MM.1S (cell line): ENCODE results near the gene CPT1A.
A peak's percentile ranks its signal among the peaks of the same experiment; 100 is the strongest.

Experiments
- DNase-seq: peaks from one replicate; pipeline ENCODE4 v3.0.0-alpha.2; 2015
- H2AFZ ChIP-seq: fragments of 300-600 bp; sonication (generic); 2 replicates; pipeline ENCODE4 v1.6.0; 2016; ENCODE audit warnings: antibody characterized with exemption, low read length
- H3F3A ChIP-seq: fragments of 300-600 bp; sonication (generic); 2 replicates; pipeline ENCODE4 v1.6.1; 2016; ENCODE audit warnings: mild to moderate bottlenecking, antibody characterized with exemption, low read length, moderate library complexity, mixed read lengths; ENCODE audit not compliant: insufficient read depth
- H3K27ac ChIP-seq: fragments of 300-600 bp; sonication (generic); 2 replicates; pipeline ENCODE4 v1.5.1; 2016; ENCODE audit warnings: mild to moderate bottlenecking, low read length
- H3K27me3 ChIP-seq: fragments of 300-600 bp; sonication (generic); replicated peaks from 2 replicates; pipeline ENCODE4 v1.6.0; 2016; ENCODE audit warnings: low read length; ENCODE audit not compliant: insufficient read depth
- H3K36me3 ChIP-seq: fragments of 300-600 bp; sonication (generic); replicated peaks from 2 replicates; pipeline ENCODE4 v1.6.1; 2016; ENCODE audit warnings: mild to moderate bottlenecking, low read length, mixed read lengths; ENCODE audit not compliant: insufficient read depth
- H3K4me1 ChIP-seq: fragments of 300-600 bp; sonication (generic); 2 replicates; pipeline ENCODE4 v1.6.1; 2016; ENCODE audit warnings: low read length, mixed read lengths
- H3K4me2 ChIP-seq: fragments of 300-600 bp; sonication (generic); 2 replicates; pipeline ENCODE4 v1.6.0; 2016; ENCODE audit warnings: low read depth, low read length
- H3K4me3 ChIP-seq: fragments of 300-600 bp; sonication (generic); 2 replicates; pipeline ENCODE4 v1.5.1; 2016; ENCODE audit warnings: low read length, mixed read lengths
- H3K79me2 ChIP-seq: fragments of 300-600 bp; sonication (generic); 2 replicates; pipeline ENCODE4 v1.6.1; 2016; ENCODE audit warnings: mixed run types, low read length, mixed read lengths
- H3K9ac ChIP-seq: fragments of 300-600 bp; sonication (generic); 2 replicates; pipeline ENCODE4 v1.6.1; 2016; ENCODE audit warnings: low read length, mixed read lengths
- H3K9me2 ChIP-seq: fragments of 300-600 bp; sonication (generic); replicated peaks from 2 replicates; pipeline ENCODE4 v1.6.1; 2016; ENCODE audit warnings: mild to moderate bottlenecking, low read length, mixed read lengths; ENCODE audit not compliant: insufficient read depth
- H3K9me3 ChIP-seq: fragments of 300-600 bp; sonication (generic); replicated peaks from 2 replicates; pipeline ENCODE4 v1.6.1; 2016; ENCODE audit warnings: mild to moderate bottlenecking, low read length, mixed read lengths; ENCODE audit not compliant: insufficient read depth
- H4K20me1 ChIP-seq: fragments of 300-600 bp; sonication (generic); 2 replicates; pipeline ENCODE4 v1.6.1; 2016; ENCODE audit warnings: mild to moderate bottlenecking, low read length, moderate library complexity, mixed read lengths; ENCODE audit not compliant: insufficient read depth
- EZH2 ChIP-seq: fragments of 300-600 bp; sonication (generic); optimal IDR thresholded peaks from 2 replicates; pipeline ENCODE3; 2017; ENCODE audit warnings: low read depth, mild to moderate bottlenecking, antibody characterized with exemption, low read length, mixed read lengths
- EZH2phosphoT487 ChIP-seq: fragments of 300-600 bp; sonication (generic); IDR thresholded peaks from 2 replicates; pipeline ENCODE4 v1.6.1; 2018; ENCODE audit warnings: antibody characterized with exemption, low read length
- TF ChIP-seq, protein P1 (sequence below): fragments of 300-600 bp; sonication (generic); IDR thresholded peaks from 2 replicates; pipeline ENCODE4 v1.5.1; 2016; ENCODE audit warnings: antibody characterized with exemption, low read length, mixed read lengths

CPT1A gene

DNA sequence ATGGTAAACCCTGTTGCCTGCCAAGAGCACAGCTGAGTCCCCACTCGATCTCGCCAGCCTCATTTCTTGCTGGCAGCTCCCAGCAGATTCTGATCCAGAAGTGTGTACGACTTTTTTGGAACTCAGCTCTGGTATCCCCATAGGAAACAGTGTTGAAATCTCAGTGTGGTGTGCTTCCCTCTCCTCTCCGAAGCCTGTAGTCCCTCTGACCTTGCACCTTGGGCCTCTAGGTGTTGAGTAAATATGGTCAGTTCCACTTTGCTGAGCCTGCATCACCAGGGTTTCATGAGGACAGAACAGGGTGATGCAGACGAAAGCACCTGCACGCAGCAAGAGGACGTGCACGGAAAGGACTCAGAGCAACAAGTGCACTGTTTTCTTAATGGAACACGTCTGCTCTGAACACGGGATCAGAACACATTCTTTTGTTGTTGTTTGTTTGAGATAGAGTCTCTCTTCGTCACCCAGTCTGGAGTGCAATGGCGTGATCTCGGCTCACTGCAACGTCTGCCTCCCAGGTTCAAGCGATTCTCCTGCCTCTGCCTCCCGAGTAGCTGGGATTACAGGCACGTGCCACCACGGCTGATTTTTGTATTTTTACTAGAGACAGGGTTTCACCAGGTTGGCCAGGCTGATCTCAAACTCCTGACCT is 3.8 kb upstream of the CPT1A start:
- no peak overlapping the region for H3K9ac ChIP-seq
- no peak overlapping the region for H3K27ac ChIP-seq

GRCh38 chr11:68844801-68845200 is 3.1 kb upstream of the CPT1A start:
- Histone ChIP-seq H3K9me3 (no peaks in the 10 kb centered on the region), H2AFZ (no peak overlapping the region), H3K36me3 (no peaks in the 10 kb centered on the region), H3K27me3 (no peaks in the 10 kb centered on the region), H3F3A (peaks cover 38% of the 10 kb centered on the region), H3K4me1 (peaks cover 9% of the 10 kb centered on the region), H4K20me1 (no peaks in the 10 kb centered on the region), H3K9me2 (no peaks in the 10 kb centered on the region), H3K79me2 (peaks cover 14% of the 10 kb centered on the region), H3K4me2 (no peak overlapping the region), H3K9ac (no peak overlapping the region), H3K27ac (no peak overlapping the region), H3K4me3 (no peak overlapping the region)
- TF ChIP-seq, protein P1, sequence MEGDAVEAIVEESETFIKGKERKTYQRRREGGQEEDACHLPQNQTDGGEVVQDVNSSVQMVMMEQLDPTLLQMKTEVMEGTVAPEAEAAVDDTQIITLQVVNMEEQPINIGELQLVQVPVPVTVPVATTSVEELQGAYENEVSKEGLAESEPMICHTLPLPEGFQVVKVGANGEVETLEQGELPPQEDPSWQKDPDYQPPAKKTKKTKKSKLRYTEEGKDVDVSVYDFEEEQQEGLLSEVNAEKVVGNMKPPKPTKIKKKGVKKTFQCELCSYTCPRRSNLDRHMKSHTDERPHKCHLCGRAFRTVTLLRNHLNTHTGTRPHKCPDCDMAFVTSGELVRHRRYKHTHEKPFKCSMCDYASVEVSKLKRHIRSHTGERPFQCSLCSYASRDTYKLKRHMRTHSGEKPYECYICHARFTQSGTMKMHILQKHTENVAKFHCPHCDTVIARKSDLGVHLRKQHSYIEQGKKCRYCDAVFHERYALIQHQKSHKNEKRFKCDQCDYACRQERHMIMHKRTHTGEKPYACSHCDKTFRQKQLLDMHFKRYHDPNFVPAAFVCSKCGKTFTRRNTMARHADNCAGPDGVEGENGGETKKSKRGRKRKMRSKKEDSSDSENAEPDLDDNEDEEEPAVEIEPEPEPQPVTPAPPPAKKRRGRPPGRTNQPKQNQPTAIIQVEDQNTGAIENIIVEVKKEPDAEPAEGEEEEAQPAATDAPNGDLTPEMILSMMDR = no peak
- TF ChIP-seq EZH2 = no peak
- TF ChIP-seq EZH2phosphoT487 = no peak
- no peak for DNase-seq

More for the DNA sequence above, 3.8 kb upstream of the CPT1A start:
- no peaks in the 10 kb centered on the region for H4K20me1 ChIP-seq
- DNase-seq = no peak
- no peak overlapping the region for H3K4me2 ChIP-seq
- no peak overlapping the region for H2AFZ ChIP-seq
- TF ChIP-seq EZH2phosphoT487 (no peak), EZH2 (no peak)
- TF ChIP-seq, protein P1 = no peak
- no peaks in the 10 kb centered on the region for H3K36me3 ChIP-seq
- peaks cover 14% of the 10 kb centered on the region for H3K79me2 ChIP-seq
- no peaks in the 10 kb centered on the region for H3K9me3 ChIP-seq
- peaks cover 6% of the 10 kb centered on the region; the same call in 1 of the 2 replicates for H3K4me1 ChIP-seq
- H3K27me3 ChIP-seq = no peaks in the 10 kb centered on the region
- no peaks in the 10 kb centered on the region for H3K9me2 ChIP-seq
- H3F3A ChIP-seq = peaks cover 31% of the 10 kb centered on the region
- H3K4me3 ChIP-seq = no peak overlapping the region

DNA sequence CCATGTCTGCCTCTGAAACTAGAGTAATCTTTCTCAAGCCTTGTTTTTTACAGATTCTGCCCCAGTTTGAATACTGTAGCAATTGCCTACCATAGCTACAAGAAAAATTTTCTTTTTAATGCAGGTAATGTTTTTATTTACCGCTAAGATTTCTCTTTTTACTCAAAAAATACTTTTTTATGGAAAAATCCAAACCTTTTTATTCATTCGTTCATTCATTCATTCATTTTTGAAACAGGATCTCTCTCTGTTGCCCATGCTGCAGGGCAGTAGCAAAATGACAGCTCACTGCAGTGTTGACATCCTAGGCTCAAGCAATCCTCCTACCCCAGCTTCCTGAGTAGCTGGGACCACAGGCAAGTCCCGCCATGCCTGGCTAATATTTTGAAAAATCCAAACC is 2.7 kb upstream of the CPT1A start:
- H3K9me3 ChIP-seq = no peaks in the 10 kb centered on the region
- H4K20me1 ChIP-seq = no peaks in the 10 kb centered on the region
- peaks cover 13% of the 10 kb centered on the region for H3K4me1 ChIP-seq
- H3K27ac ChIP-seq = peak overlapping the region; percentile 67; the same call in 1 of the 2 replicates
- no peaks in the 10 kb centered on the region for H3K9me2 ChIP-seq
- peak overlapping the region; percentile 86 for H2AFZ ChIP-seq
- H3F3A ChIP-seq = peaks cover 42% of the 10 kb centered on the region
- TF ChIP-seq EZH2phosphoT487 = no peak
- TF ChIP-seq, protein P1 = no peak
- TF ChIP-seq EZH2 = no peak
- peaks cover 14% of the 10 kb centered on the region for H3K79me2 ChIP-seq
- no peak for DNase-seq
- peak overlapping the region; percentile 88 for H3K4me2 ChIP-seq
- peak overlapping the region; percentile 55 for H3K9ac ChIP-seq
- peak overlapping the region; percentile 68 for H3K4me3 ChIP-seq
- no peaks in the 10 kb centered on the region for H3K36me3 ChIP-seq
- no peaks in the 10 kb centered on the region for H3K27me3 ChIP-seq
